Lower lobe of right lung (tissue), 2 donors: Measurements from ENCODE around the gene SPRED1. TPM values are rescaled to one million over a fixed set of nuclear protein-coding genes. Genes with fewer than 3 reads are reported as not detected.
A peak's percentile ranks its signal among the peaks of the same experiment; 100 is the strongest.

Experiments
- ATAC-seq, 2 donors: fragments of 200-7000 bp; cut with Tn5 transposase; one replicate each; pipeline ENCODE4 v1.9.1; 2020 to 2022; ENCODE audit warnings: mild to moderate bottlenecking in 2 of 2, moderate library complexity in 2 of 2
- DNase-seq: peaks from one replicate; pipeline ENCODE4 v3.0.0-alpha.2; 2020
- H3K27ac ChIP-seq: fragments of 200-600 bp; one replicate; pipeline ENCODE4 v1.8.0; 2022
- H3K27me3 ChIP-seq: fragments of 200-600 bp; one replicate; pipeline ENCODE4 v1.8.0; 2022; ENCODE audit warnings: low read depth
- H3K36me3 ChIP-seq: fragments of 200-600 bp; one replicate; pipeline ENCODE4 v1.8.0; 2022; ENCODE audit warnings: mild to moderate bottlenecking
- H3K4me1 ChIP-seq: fragments of 200-600 bp; one replicate; pipeline ENCODE4 v1.8.0; 2022
- H3K4me3 ChIP-seq: fragments of 200-600 bp; one replicate; pipeline ENCODE4 v1.8.0; 2022; ENCODE audit warnings: mild to moderate bottlenecking
- H3K9me3 ChIP-seq: fragments of 200-600 bp; one replicate; pipeline ENCODE4 v1.8.0; 2022
- CTCF ChIP-seq: fragments of 200-600 bp; IDR thresholded peaks from one replicate; pipeline ENCODE4 v1.8.0; 2022; ENCODE audit warnings: antibody characterized with exemption, mild to moderate bottlenecking
- intact Hi-C: fragments of 100-400 bp; cut with DNase I; formaldehyde crosslinking; loops from one replicate; pipeline ENCODE4 v1.11.0; 2022
- total RNA-seq: library from RNA; stranded (reverse); fragmentation: NEBNext Ultra II Directional; extraction: Animal tissue kit (Norgen Biotek cat#: 25700); gene quantifications from one replicate; pipeline ENCODE4 v1.2.1, GENCODE V29; 2021
- donor health status: DM: no; HTN: yes; CAD: no; lungs with severe emphysema.

Gene SPRED1
- total RNA-seq, 1 donor from 2014 or later: 57.7 TPM

- Histone ChIP-seq H3K27ac (no peak overlapping the region), H3K9me3 (no peaks in the 10 kb centered on the region), H3K4me1 (peaks cover 16% of the 10 kb centered on the region), H3K4me3 (no peak overlapping the region), H3K27me3 (no peaks in the 10 kb centered on the region), H3K36me3 (no peaks in the 10 kb centered on the region)
- no peak for ATAC-seq
- DNase-seq: no peak
- intact Hi-C loops: no loop called here
- TF ChIP-seq CTCF: no peak
These were observed 35.9 kb upstream of the SPRED1 start for GRCh38 chr15:38216763-38217162.

GRCh38 chr15:38217191-38217595 is 35.4 kb upstream of the SPRED1 start:
- DNase-seq (no peak), ATAC-seq (peak; percentile 75 to 76)
- H3K27ac ChIP-seq: peak overlapping the region; percentile 1
- H3K4me1 ChIP-seq: peaks cover 16% of the 10 kb centered on the region
- no peaks in the 10 kb centered on the region for H3K36me3 ChIP-seq
- H3K27me3 ChIP-seq: no peaks in the 10 kb centered on the region
- intact Hi-C loops: no loop called here
- no peak overlapping the region for H3K4me3 ChIP-seq
- no peaks in the 10 kb centered on the region for H3K9me3 ChIP-seq
- TF ChIP-seq CTCF: no peak

GRCh38 chr15:38217788-38218609 is 34.6 kb upstream of the SPRED1 start:
- H3K27ac ChIP-seq: no peak overlapping the region
- no peak overlapping the region for H3K4me3 ChIP-seq
- H3K36me3 ChIP-seq: no peaks in the 10 kb centered on the region
- H3K27me3 ChIP-seq: no peaks in the 10 kb centered on the region
- TF ChIP-seq CTCF: no peak
- DNase-seq: no peak
- H3K9me3 ChIP-seq: no peaks in the 10 kb centered on the region
- peaks cover 16% of the 10 kb centered on the region for H3K4me1 ChIP-seq
- peak; percentile 88 to 90 for ATAC-seq
- intact Hi-C loops: no loop called here

GRCh38 chr15:38220606-38221273 is 31.9 kb upstream of the SPRED1 start:
- no peaks in the 10 kb centered on the region for H3K27me3 ChIP-seq
- H3K4me3 ChIP-seq: no peak overlapping the region
- TF ChIP-seq CTCF: no peak
- H3K9me3 ChIP-seq: no peaks in the 10 kb centered on the region
- no peaks in the 10 kb centered on the region for H3K36me3 ChIP-seq
- peaks cover 16% of the 10 kb centered on the region for H3K4me1 ChIP-seq
- no peak for DNase-seq
- intact Hi-C loops: no loop called here
- no peak for ATAC-seq
- H3K27ac ChIP-seq: no peak overlapping the region

GRCh38 chr15:38224486-38224885 is 28.1 kb upstream of the SPRED1 start:
- Histone ChIP-seq H3K9me3 (no peaks in the 10 kb centered on the region), H3K4me3 (no peak overlapping the region), H3K36me3 (no peaks in the 10 kb centered on the region), H3K27ac (no peak overlapping the region), H3K27me3 (no peaks in the 10 kb centered on the region), H3K4me1 (no peaks in the 10 kb centered on the region)
- ATAC-seq (no peak), DNase-seq (no peak)
- no peak for TF ChIP-seq CTCF
- intact Hi-C loops: no loop called here
